Peyer's patch (tissue), 4 donors: ENCODE measurements around the gene IRX5. TPM values are rescaled to one million over a fixed set of nuclear protein-coding genes. Genes with fewer than 3 reads are reported as not detected.

Source experiments
- DNase-seq, 3 donors: peaks; one replicate each; pipeline ENCODE4 v3.0.0-alpha.2; 2017 to 2019
- H3K27ac ChIP-seq, 4 donors: fragments of 200-600 bp; sonication (generic); one replicate each; pipeline ENCODE4 v1.5.1; 2016 to 2019
- H3K27me3 ChIP-seq, 2 donors: fragments of 200-600 bp; sonication (generic); one replicate each; pipeline ENCODE4 v1.5.1; 2019
- H3K36me3 ChIP-seq, 3 donors: fragments of 200-600 bp; sonication (generic); one replicate each; pipeline ENCODE4 v1.5.1; 2016 to 2019
- H3K4me1 ChIP-seq, 4 donors: fragments of 200-600 bp; sonication (generic); one replicate each; pipeline ENCODE4 v1.5.1; 2016 to 2019
- H3K4me3 ChIP-seq, 4 donors: fragments of 200-600 bp; sonication (generic); 1 replicate in 3 of 4; 2 replicates in 1 of 4; pipeline ENCODE4 v1.5.1; 2016 to 2019; ENCODE audit warnings: mild to moderate bottlenecking in 1 of 4
- H3K9me3 ChIP-seq, 4 donors: fragments of 200-600 bp; sonication (generic); one replicate each; pipeline ENCODE4 v1.5.1; 2016 to 2019; ENCODE audit warnings: mild to moderate bottlenecking in 1 of 4
- POLR2A ChIP-seq, 2 donors: fragments of 450-650 bp; IDR thresholded peaks; one replicate each; pipeline ENCODE4 v1.5.1; 2017; ENCODE audit warnings: antibody characterized with exemption in 2 of 2, mild to moderate bottlenecking in 2 of 2, moderate library complexity in 2 of 2
- total RNA-seq, 4 donors: library from RNA; depleted of rRNA; stranded (reverse); fragments of >200 nt; gene quantifications; one replicate each; pipeline ENCODE4 v1.1.0, GENCODE V29; 2016
- TF ChIP-seq, protein P1 (sequence below), 6 experiments: fragments of 450-650 bp in 4 of 6; fragments of 200-600 bp in 2 of 6; sonication (generic) in 1 of 6; IDR thresholded peaks; one replicate each; pipeline ENCODE4 v1.5.1; 2017 to 2019; ENCODE audit warnings: antibody characterized with exemption in 6 of 6, mild to moderate bottlenecking in 3 of 6, moderate library complexity in 1 of 6

The IRX5 gene
- total RNA-seq, 4 donors from 2014 or later = not detected

DNA sequence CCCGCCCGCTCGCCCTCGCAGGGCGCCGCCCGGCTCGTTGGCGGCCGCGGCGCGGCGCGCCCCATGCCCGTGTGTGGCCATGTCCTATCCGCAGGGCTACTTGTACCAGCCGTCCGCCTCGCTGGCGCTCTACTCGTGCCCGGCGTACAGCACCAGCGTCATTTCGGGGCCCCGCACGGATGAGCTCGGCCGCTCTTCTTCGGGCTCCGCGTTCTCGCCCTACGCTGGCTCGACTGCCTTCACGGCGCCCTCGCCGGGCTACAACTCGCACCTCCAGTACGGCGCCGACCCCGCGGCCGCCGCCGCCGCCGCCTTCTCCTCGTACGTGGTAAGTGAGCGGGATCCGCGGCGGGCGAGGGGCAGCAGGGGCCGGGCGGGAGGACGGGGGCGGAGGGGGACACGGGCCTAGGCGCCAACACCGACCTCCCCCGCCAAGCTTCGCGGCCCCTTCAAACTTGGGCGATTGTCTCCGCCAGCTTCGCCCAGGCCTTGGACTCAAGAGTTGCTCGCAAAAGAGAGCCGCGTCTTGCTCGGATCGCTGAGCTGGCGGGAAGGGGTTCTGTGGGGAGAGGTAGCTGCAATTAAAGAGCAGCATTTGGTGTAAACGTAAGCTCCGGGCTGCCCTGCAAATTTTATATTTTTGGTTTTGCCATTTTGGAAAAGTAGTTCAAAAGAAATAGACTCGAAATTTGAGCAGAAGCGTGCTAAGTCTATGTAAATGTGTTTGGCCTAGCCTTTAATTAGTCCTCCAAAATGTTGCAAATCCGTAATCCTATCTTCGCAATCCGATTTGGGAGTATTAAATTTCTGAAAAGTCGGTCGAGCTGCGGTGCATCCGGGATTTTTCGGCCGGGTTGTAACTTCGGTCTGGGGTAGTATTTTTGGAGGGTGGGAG lies 702 bp downstream of the IRX5 start:
- H3K36me3 ChIP-seq = no peaks in the 10 kb centered on the region
- H3K27me3 ChIP-seq = peaks cover 0 to 54% of the 10 kb centered on the region in 2 donors
- no peak for TF ChIP-seq POLR2A (IDR thresholded peaks at IDR 0.05)
- TF ChIP-seq, protein P1, sequence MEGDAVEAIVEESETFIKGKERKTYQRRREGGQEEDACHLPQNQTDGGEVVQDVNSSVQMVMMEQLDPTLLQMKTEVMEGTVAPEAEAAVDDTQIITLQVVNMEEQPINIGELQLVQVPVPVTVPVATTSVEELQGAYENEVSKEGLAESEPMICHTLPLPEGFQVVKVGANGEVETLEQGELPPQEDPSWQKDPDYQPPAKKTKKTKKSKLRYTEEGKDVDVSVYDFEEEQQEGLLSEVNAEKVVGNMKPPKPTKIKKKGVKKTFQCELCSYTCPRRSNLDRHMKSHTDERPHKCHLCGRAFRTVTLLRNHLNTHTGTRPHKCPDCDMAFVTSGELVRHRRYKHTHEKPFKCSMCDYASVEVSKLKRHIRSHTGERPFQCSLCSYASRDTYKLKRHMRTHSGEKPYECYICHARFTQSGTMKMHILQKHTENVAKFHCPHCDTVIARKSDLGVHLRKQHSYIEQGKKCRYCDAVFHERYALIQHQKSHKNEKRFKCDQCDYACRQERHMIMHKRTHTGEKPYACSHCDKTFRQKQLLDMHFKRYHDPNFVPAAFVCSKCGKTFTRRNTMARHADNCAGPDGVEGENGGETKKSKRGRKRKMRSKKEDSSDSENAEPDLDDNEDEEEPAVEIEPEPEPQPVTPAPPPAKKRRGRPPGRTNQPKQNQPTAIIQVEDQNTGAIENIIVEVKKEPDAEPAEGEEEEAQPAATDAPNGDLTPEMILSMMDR (IDR thresholded peaks at IDR 0.05) = no peak
- H3K4me1 ChIP-seq = peaks cover 3 to 40% (median 5%) of the 10 kb centered on the region in 4 donors
- no peak overlapping the region for H3K27ac ChIP-seq
- DNase-seq = no peak
- H3K4me3 ChIP-seq = peak overlapping the region; percentile 28 to 69 (median 58)
- peaks cover 0 to 10% (median 0%) of the 10 kb centered on the region in 4 donors for H3K9me3 ChIP-seq

DNA sequence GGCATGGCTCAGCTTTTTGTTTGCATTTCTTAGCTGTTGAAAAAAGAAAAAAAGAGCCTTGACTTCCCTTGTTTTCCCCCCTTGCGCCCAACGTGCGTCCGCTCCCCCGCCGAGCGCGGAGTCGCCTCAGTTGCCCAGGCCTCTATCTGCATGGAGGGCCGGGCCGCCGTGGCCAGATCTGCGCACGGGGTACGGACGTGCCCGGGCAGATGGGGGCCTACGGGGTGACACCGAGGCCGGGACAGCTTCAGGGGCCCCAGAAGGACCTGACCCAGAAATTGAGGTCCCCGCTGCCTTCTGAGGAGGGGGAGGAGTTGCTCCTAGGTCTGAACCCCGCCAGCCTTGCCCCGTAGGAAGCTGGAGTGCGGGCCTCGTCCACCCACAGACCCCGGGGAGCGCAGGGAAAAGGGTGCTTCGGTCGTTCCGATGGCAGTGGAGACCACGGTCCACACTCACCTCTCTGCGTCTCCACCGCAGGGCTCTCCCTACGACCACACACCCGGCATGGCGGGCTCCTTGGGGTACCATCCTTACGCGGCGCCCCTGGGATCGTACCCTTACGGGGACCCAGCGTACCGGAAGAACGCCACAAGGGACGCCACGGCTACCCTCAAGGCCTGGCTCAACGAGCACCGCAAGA lies 1.5 kb downstream of the IRX5 start:
- no peak overlapping the region for H3K27ac ChIP-seq
- peaks cover 3 to 48% (median 8%) of the 10 kb centered on the region in 4 donors for H3K4me1 ChIP-seq

DNA sequence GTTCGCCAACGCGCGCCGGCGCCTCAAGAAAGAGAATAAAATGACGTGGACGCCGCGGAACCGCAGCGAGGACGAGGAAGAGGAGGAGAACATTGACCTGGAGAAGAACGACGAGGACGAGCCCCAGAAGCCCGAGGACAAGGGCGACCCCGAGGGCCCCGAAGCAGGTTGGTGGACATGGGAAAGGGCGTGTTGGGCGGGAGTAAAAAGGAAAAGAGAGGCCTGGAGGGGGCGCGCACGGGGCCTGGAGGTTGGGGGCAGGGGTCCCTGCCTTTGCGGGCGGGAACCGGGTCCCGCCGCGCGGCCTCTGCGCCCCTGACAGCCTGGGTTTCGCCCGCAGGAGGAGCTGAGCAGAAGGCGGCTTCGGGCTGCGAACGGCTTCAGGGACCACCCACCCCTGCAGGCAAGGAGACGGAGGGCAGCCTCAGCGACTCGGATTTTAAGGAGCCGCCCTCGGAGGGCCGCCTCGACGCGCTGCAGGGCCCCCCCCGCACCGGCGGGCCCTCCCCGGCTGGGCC lies 2.1 kb downstream of the IRX5 start:
- DNase-seq = no peak
- no peak overlapping the region for H3K4me3 ChIP-seq
- H3K27ac ChIP-seq = no peak overlapping the region
- H3K9me3 ChIP-seq = peaks cover 0 to 10% (median 0%) of the 10 kb centered on the region in 4 donors
- H3K36me3 ChIP-seq = no peaks in the 10 kb centered on the region
- H3K27me3 ChIP-seq = peaks cover 0 to 56% of the 10 kb centered on the region in 2 donors
- peaks cover 3 to 53% (median 10%) of the 10 kb centered on the region in 4 donors for H3K4me1 ChIP-seq
- TF ChIP-seq, protein P1 (IDR thresholded peaks at IDR 0.05) = no peak
- no peak for TF ChIP-seq POLR2A (IDR thresholded peaks at IDR 0.05)

More for the DNA sequence above, 1.5 kb downstream of the IRX5 start:
- TF ChIP-seq, protein P1 (IDR thresholded peaks at IDR 0.05) = no peak
- TF ChIP-seq POLR2A (IDR thresholded peaks at IDR 0.05) = no peak
- no peak overlapping the region for H3K4me3 ChIP-seq
- H3K36me3 ChIP-seq = no peaks in the 10 kb centered on the region
- no peak for DNase-seq
- H3K27me3 ChIP-seq = peaks cover 0 to 54% of the 10 kb centered on the region in 2 donors
- peaks cover 0 to 10% (median 0%) of the 10 kb centered on the region in 4 donors for H3K9me3 ChIP-seq

DNA sequence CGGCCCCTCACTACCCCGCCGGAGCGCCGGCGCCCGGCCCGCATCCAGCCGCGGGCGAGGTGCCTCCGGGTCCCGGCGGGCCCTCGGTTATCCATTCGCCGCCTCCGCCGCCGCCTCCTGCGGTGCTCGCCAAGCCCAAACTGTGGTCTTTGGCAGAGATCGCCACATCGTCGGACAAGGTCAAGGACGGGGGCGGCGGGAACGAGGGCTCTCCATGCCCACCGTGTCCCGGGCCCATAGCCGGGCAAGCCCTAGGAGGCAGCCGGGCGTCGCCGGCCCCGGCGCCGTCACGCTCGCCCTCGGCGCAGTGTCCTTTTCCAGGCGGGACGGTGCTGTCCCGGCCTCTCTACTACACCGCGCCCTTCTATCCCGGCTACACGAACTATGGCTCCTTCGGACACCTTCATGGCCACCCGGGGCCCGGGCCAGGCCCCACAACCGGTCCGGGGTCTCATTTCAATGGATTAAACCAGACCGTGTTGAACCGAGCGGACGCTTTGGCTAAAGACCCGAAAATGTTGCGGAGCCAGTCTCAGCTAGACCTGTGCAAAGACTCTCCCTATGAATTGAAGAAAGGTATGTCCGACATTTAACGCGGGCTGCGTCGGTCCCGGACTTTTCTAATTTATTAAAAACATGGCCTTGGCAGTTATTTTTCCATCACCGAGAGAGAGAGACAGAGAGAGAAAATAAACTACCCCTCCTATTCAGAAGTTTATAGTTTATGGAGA lies 2.8 kb downstream of the IRX5 start:
- H3K27me3 ChIP-seq = peaks cover 0 to 59% of the 10 kb centered on the region in 2 donors

More for the DNA sequence above, 2.8 kb downstream of the IRX5 start:
- Histone ChIP-seq H3K9me3 (peaks cover 0 to 10% (median 0%) of the 10 kb centered on the region in 4 donors), H3K4me3 (no peak overlapping the region), H3K27ac (no peak overlapping the region), H3K36me3 (no peaks in the 10 kb centered on the region), H3K4me1 (peaks cover 3 to 53% (median 10%) of the 10 kb centered on the region in 4 donors)
- DNase-seq = no peak
- TF ChIP-seq, protein P1 (IDR thresholded peaks at IDR 0.05) = no peak
- no peak for TF ChIP-seq POLR2A (IDR thresholded peaks at IDR 0.05)
